ENCODE data around the gene MAML2.

- TF ChIP-seq, protein P1, sequence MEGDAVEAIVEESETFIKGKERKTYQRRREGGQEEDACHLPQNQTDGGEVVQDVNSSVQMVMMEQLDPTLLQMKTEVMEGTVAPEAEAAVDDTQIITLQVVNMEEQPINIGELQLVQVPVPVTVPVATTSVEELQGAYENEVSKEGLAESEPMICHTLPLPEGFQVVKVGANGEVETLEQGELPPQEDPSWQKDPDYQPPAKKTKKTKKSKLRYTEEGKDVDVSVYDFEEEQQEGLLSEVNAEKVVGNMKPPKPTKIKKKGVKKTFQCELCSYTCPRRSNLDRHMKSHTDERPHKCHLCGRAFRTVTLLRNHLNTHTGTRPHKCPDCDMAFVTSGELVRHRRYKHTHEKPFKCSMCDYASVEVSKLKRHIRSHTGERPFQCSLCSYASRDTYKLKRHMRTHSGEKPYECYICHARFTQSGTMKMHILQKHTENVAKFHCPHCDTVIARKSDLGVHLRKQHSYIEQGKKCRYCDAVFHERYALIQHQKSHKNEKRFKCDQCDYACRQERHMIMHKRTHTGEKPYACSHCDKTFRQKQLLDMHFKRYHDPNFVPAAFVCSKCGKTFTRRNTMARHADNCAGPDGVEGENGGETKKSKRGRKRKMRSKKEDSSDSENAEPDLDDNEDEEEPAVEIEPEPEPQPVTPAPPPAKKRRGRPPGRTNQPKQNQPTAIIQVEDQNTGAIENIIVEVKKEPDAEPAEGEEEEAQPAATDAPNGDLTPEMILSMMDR (IDR thresholded peaks at IDR 0.05; ENCODE audit: low read depth, low read length, missing input control), result no peak
- TF ChIP-seq, protein P2, sequence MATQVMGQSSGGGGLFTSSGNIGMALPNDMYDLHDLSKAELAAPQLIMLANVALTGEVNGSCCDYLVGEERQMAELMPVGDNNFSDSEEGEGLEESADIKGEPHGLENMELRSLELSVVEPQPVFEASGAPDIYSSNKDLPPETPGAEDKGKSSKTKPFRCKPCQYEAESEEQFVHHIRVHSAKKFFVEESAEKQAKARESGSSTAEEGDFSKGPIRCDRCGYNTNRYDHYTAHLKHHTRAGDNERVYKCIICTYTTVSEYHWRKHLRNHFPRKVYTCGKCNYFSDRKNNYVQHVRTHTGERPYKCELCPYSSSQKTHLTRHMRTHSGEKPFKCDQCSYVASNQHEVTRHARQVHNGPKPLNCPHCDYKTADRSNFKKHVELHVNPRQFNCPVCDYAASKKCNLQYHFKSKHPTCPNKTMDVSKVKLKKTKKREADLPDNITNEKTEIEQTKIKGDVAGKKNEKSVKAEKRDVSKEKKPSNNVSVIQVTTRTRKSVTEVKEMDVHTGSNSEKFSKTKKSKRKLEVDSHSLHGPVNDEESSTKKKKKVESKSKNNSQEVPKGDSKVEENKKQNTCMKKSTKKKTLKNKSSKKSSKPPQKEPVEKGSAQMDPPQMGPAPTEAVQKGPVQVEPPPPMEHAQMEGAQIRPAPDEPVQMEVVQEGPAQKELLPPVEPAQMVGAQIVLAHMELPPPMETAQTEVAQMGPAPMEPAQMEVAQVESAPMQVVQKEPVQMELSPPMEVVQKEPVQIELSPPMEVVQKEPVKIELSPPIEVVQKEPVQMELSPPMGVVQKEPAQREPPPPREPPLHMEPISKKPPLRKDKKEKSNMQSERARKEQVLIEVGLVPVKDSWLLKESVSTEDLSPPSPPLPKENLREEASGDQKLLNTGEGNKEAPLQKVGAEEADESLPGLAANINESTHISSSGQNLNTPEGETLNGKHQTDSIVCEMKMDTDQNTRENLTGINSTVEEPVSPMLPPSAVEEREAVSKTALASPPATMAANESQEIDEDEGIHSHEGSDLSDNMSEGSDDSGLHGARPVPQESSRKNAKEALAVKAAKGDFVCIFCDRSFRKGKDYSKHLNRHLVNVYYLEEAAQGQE (IDR thresholded peaks at IDR 0.05), result no peak
- TF ChIP-seq RAD21 (IDR thresholded peaks at IDR 0.05), result no peak
- TF ChIP-seq EGR1 (IDR thresholded peaks at IDR 0.05; ENCODE audit: low read depth in 2 of 2), result no peak
- TF ChIP-seq TAF1 (conservative IDR thresholded peaks at IDR 0.05), result no peak
- no peak for TF ChIP-seq YY1 (IDR thresholded peaks at IDR 0.05)
Observed at GRCh38 chr11:96264364-96264763, 78.6 kb downstream of the MAML2 start.

Measured in liver (tissue), 3 donors.